A673 (cell line): ENCODE results near the gene THOC7.

Source experiments
- EZH2 ChIP-seq: fragments of 200-600 bp; sonication (generic); IDR thresholded peaks from 2 replicates; pipeline ENCODE4 v1.6.1; 2017; ENCODE audit warnings: borderline replicate concordance, low read depth, mild to moderate bottlenecking, mixed read lengths, antibody characterized with exemption, low read length; ENCODE audit not compliant: poor library complexity, severe bottlenecking
- TF ChIP-seq, protein P1 (sequence below): fragments of 300-800, 200-600 bp; sonication (generic); conservative IDR thresholded peaks from 2 replicates; pipeline ENCODE4 v1.5.1; 2017; ENCODE audit warnings: low read depth, mild to moderate bottlenecking, antibody characterized with exemption, low read length, moderate library complexity, mixed read lengths

DNA sequence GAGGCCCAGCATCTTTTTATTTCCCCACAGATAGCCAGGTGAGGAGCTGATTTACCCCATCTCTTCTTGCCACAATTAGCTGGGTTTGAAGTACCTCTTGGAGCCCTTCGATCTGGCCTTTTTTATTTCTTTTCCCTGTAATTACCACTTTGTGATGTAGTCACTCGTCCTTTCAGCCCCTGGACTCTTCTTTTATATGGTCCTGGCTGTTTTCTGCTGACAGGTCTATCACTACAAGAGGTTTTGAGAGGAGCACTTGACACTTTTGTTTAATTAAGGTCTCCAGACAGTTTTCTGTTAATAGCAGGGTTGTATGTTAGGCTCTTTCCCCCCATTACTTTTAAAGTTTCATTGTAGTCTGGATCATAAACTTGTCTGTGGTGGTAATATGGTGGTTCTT, 11.9 kb upstream of the THOC7 start:
- TF ChIP-seq, protein P1, sequence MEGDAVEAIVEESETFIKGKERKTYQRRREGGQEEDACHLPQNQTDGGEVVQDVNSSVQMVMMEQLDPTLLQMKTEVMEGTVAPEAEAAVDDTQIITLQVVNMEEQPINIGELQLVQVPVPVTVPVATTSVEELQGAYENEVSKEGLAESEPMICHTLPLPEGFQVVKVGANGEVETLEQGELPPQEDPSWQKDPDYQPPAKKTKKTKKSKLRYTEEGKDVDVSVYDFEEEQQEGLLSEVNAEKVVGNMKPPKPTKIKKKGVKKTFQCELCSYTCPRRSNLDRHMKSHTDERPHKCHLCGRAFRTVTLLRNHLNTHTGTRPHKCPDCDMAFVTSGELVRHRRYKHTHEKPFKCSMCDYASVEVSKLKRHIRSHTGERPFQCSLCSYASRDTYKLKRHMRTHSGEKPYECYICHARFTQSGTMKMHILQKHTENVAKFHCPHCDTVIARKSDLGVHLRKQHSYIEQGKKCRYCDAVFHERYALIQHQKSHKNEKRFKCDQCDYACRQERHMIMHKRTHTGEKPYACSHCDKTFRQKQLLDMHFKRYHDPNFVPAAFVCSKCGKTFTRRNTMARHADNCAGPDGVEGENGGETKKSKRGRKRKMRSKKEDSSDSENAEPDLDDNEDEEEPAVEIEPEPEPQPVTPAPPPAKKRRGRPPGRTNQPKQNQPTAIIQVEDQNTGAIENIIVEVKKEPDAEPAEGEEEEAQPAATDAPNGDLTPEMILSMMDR: no peak
- no peak for TF ChIP-seq EZH2
